AG09319 (cell line): Measurements from ENCODE around the gene ST8SIA2.

Experiments
- DNase-seq: peaks from one replicate; pipeline ENCODE4 v3.0.0-alpha.2; 2010; ENCODE audit warnings: low read depth; ENCODE audit errors: extremely low read depth
- TF ChIP-seq, protein P1 (sequence below): IDR thresholded peaks from 2 replicates; pipeline ENCODE4 v1.5.1; 2011; ENCODE audit warnings: low read depth, mild to moderate bottlenecking, inconsistent platforms, low read length, moderate library complexity

ST8SIA2 gene, protein sequence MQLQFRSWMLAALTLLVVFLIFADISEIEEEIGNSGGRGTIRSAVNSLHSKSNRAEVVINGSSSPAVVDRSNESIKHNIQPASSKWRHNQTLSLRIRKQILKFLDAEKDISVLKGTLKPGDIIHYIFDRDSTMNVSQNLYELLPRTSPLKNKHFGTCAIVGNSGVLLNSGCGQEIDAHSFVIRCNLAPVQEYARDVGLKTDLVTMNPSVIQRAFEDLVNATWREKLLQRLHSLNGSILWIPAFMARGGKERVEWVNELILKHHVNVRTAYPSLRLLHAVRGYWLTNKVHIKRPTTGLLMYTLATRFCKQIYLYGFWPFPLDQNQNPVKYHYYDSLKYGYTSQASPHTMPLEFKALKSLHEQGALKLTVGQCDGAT

DNA sequence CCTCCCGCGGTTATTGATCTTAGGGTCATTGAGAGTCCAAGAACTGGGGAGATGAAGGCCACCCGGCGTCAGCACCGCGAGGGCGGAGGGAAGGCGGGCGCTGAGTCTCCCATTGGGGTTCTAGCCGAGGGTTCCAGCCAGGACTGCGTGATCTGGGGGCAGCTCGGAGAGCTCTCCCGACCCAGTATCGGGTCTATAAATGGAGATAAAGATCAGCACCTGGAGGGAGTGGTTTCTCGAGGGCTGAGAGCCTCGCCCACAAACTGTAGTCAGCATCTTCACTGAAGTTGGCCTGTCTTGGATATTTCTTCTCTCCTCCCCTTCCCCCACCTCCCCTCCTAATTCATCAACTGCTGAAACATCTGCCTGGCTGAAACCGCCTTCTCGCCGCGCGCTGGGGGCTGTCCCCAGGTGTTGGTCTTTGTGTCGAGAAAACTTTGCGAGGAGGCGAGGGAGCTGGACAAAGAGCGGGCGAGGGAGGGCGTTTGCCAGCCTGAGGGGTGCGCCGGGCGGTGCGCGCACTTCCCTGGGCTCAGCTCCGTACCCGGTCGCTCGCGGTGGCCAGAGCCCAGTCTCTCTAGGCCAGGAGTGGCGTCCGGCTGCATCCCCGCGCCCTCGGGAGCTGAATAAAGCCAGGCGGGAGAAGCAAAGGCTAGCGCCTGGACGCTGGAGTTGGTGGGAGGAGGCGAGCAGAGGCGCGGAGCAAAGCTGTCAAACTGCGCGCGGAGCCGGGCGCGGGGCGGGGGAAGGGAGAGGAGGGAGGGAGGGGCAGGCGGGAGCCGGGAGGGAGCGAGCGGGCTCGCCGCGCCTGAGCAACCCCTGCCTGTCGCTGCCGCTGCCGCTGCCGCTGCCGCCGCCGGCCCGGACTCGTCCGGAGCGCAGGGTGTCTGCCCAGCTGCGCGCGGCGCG is at the start of gene ST8SIA2:
Gene ST8SIA2, plus strand, starts transcription at position 811 of the 909 bp plus-strand sequence. CDS start 184 bp downstream, outside the sequence.
- TF ChIP-seq, protein P1, sequence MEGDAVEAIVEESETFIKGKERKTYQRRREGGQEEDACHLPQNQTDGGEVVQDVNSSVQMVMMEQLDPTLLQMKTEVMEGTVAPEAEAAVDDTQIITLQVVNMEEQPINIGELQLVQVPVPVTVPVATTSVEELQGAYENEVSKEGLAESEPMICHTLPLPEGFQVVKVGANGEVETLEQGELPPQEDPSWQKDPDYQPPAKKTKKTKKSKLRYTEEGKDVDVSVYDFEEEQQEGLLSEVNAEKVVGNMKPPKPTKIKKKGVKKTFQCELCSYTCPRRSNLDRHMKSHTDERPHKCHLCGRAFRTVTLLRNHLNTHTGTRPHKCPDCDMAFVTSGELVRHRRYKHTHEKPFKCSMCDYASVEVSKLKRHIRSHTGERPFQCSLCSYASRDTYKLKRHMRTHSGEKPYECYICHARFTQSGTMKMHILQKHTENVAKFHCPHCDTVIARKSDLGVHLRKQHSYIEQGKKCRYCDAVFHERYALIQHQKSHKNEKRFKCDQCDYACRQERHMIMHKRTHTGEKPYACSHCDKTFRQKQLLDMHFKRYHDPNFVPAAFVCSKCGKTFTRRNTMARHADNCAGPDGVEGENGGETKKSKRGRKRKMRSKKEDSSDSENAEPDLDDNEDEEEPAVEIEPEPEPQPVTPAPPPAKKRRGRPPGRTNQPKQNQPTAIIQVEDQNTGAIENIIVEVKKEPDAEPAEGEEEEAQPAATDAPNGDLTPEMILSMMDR, result no peak
- DNase-seq, result no peak

DNA sequence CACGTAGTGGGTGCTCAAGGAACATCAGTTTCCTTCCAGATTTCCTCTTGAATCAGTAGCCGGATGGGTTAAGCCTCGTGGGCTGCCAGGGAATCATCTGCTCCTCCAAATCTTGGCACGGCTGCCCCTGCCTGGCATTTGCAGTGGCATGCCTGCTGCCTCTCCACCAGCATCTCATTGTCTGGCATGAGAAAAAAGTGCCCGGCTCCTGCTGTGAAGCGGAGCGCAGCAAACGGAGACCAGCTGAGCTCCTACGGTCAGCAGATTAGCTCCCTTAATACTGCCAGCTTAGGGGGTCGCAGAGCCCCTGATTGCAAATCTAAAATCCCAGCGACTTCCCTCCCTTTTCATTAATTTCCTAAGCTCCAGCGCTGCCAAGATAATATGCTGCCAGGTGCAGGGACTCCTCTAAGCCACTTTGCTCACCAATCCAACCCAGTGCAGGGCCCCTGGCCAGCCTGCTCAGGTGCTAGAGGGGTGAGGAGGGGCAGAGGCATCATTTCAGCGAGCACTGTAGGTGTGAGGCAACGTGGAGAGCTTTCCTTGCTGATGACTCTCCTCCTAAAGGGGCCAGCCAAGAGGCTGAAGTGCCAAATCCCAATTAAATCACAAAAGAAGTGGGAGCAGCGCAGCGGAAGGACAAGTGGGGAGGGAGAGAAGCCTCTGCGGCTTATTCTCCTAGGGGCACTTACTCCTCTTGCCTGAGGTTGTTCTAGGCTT is 49.6 kb upstream of the ST8SIA2 start:
- TF ChIP-seq, protein P1, result no peak
- no peak for DNase-seq

DNA sequence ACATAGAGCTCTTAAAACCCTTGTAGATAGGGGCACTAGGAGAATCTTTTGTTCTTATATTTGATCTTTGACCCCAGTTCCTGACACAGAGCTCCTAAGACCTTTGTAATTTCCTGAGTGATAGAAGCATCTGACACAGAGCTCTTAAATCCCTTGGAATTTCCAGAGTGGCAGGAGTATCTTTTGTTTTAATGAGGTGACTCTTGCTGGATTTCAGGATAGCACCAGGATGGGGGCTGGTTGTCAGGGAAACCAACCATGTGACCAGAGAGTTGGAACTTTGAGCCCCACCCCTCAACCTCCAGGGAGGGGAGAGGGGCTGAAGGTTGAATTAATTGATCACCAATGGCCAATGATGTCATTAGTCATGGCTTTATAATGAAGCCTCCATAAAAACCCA is 47.6 kb upstream of the ST8SIA2 start:
- TF ChIP-seq, protein P1, result no peak
- no peak for DNase-seq

DNA sequence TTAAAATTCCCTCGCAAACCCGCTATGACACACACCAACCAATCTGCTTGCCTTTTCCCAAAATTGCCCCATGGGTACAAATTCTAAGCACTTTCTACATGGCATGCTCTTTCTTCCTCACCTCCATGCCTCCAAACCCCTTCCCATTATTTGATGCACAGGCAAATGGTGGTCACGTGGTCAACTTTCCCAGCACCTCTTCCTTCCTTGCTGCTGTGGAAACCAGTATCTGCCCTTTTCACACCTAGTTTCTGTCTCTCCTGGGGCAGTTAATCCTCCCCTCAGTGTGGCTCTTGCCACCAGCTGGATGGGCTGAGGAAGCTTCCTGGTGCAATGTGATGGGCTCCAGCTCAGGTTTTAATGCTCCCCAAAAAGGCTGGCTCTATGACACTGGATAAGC is 38.4 kb upstream of the ST8SIA2 start:
- DNase-seq, result no peak
- TF ChIP-seq, protein P1, result no peak

DNA sequence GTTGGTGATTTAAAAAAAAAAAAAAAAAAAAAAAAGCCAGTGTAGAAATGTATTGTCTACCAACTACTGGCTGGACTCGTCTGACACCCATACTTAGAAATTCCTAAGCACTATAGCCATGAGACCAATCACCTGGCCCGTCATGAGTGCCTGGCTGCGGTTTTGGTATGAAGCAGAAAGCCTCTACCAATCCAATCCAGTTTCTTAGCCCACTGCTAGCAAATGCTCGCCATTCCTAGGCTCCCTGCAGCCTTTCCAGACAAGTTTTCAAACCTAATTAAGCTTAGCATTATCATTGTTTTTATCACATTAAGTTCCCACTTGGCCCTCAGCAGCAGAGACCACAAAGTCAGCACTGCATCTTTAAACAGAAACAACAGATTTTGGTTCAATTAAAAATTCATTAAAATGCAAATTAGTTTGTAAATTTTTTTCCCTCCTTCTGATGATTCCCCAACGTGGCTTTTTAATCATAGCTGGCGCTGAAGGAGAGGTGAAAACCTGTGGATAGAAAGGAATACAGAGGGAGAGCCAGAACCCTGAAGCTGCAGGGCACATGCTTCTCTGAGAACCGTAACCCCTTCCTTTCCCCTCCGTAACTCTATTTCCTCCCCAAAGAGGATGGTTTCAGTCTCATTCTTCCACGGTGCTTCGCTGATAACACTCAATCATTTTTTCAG is 32.2 kb upstream of the ST8SIA2 start:
- TF ChIP-seq, protein P1, result no peak
- DNase-seq, result no peak

DNA sequence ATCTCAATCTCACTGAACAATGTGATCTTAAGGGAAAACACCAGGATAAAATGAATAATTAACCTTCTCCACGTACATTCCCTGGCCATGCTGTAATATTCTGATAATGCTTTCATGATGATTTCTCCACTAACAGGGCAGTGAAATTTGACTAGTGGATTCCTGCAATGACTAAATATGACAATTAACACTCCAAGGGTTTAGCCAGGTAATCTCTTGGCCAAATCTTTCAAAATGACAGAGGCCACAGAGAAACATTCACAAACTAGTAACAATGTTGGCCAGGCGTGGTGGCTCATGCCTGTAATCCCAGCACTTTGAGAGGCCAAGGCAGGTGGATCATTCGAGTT is 31.7 kb upstream of the ST8SIA2 start:
- TF ChIP-seq, protein P1, result no peak
- DNase-seq, result no peak
